ENCODE data around the gene HNRNPA2B1. TPM values are rescaled to one million over a fixed set of nuclear protein-coding genes. Genes with fewer than 3 reads are reported as not detected.

The HNRNPA2B1 gene
- total RNA-seq, 1 donor from 2014 or later, result 398 TPM

- H3K9me3 ChIP-seq (replicated peaks), result no peaks in the 10 kb centered on the region
- DNase-seq, result no peak
- no peak for TF ChIP-seq CTCF (IDR thresholded peaks at IDR 0.05; ENCODE audit: borderline replicate concordance)
- intact Hi-C loops (cut with micrococcal nuclease), result no loop called here
- no peaks in the 10 kb centered on the region for H3K36me3 ChIP-seq
- H3K27ac ChIP-seq (replicated peaks), result no peak overlapping the region
- no peaks in the 10 kb centered on the region for H3K4me1 ChIP-seq
- no peak overlapping the region for H3K4me3 ChIP-seq
- peaks cover 29% of the 10 kb centered on the region for H3K27me3 ChIP-seq (ENCODE audit: low read depth)
Observed at GRCh38 chr7:26233902-26234511, 33.5 kb upstream of the HNRNPA2B1 start.

DNA sequence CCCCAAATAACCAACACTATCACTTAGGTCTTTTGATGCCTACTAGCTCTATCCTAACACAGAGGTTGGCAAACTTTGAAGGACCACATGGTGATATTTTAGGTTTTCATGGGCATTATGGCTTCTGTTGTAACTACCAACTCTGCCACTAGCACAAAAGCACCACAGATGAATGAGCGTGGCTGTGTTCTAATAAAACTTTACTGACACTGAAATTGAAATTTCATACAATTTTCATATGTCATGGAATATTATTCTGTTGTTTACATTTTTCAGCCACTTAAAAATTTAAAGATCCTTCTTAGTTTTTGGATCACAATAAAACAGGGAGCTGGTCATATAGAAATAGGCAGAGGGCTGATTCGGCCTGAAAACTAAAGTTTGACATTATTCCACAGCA, 27.4 kb upstream of the HNRNPA2B1 start:
- Histone ChIP-seq H3K36me3 (no peaks in the 10 kb centered on the region), H3K9me3 (replicated peaks) (no peaks in the 10 kb centered on the region), H3K27me3 (ENCODE audit: low read depth) (peaks cover 20% of the 10 kb centered on the region), H3K4me3 (no peak overlapping the region), H3K4me1 (no peaks in the 10 kb centered on the region), H3K27ac (replicated peaks) (no peak overlapping the region)
- no peak for DNase-seq
- intact Hi-C loops (cut with micrococcal nuclease), result no loop called here
- no peak for TF ChIP-seq CTCF (IDR thresholded peaks at IDR 0.05; ENCODE audit: borderline replicate concordance)

GRCh38 chr7:26224359-26224758, 23.8 kb upstream of the HNRNPA2B1 start:
- DNase-seq, result no peak
- Histone ChIP-seq H3K36me3 (no peaks in the 10 kb centered on the region), H3K4me1 (no peaks in the 10 kb centered on the region), H3K27ac (replicated peaks) (no peak overlapping the region), H3K9me3 (replicated peaks) (no peaks in the 10 kb centered on the region), H3K27me3 (ENCODE audit: low read depth) (peaks cover 19% of the 10 kb centered on the region), H3K4me3 (no peak overlapping the region)
- intact Hi-C loops (cut with micrococcal nuclease), result no loop called here
- TF ChIP-seq CTCF (IDR thresholded peaks at IDR 0.05; ENCODE audit: borderline replicate concordance), result no peak

DNA sequence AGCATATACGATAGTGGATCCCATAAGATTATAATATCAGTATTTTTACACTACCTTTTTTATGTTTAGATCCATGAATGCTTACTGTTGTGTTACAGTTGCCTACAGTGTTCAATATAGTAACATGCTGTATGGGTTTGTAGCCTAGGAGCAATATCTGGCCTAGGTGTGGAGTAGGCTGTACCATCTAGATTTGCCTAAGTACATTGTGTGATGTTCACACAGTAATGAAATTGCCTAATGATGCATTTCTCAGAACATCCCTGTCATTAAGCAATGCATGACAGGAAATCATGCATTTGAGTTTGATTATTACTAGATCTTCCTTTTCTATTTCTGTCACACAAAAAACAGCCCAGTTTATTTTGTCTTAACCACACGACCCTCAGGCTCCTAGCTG, 15.5 kb upstream of the HNRNPA2B1 start:
- DNase-seq, result no peak
- peaks cover 10% of the 10 kb centered on the region for H3K4me1 ChIP-seq
- no peak overlapping the region for H3K4me3 ChIP-seq
- intact Hi-C loops (cut with micrococcal nuclease), result no loop called here
- no peaks in the 10 kb centered on the region for H3K27me3 ChIP-seq (ENCODE audit: low read depth)
- peaks cover 22% of the 10 kb centered on the region for H3K36me3 ChIP-seq
- H3K27ac ChIP-seq (replicated peaks), result no peak overlapping the region
- H3K9me3 ChIP-seq (replicated peaks), result no peaks in the 10 kb centered on the region
- no peak for TF ChIP-seq CTCF (IDR thresholded peaks at IDR 0.05; ENCODE audit: borderline replicate concordance)

DNA sequence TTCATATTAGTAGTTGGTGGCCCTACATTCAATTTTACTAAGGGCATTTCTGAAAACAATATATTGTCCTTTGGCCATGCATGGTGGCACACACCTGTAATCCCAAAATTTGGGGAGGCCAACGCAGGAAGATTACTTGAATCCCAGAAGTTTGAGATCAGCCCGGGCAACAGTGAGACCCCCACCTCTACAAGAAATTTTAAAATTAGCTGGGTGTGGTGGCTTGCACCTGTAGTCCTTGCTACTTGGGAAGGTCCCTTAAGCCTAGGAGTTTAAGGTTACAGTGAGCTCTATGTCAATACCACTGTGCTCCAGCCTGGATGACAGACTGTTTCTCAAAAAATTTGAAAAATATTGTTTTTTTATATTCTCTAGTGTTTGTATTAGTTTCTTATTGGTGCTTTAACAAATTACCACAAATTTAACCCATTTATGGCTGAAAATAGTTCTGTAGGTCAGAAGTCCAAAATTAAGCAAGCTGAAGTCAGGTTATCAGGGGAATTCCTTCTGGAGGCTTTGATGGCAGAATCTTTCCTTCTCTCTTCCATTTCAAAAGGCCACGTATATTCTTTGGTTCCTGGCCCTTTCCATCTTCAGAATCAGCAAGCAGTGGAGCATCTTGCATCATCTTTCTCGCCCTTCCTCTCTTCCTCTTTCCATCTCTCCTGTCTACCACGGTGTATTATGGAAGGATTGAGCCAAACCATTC, 13.4 kb upstream of the HNRNPA2B1 start:
- no peaks in the 10 kb centered on the region for H3K27me3 ChIP-seq (ENCODE audit: low read depth)
- TF ChIP-seq CTCF (IDR thresholded peaks at IDR 0.05; ENCODE audit: borderline replicate concordance), result no peak
- peaks cover 10% of the 10 kb centered on the region for H3K4me1 ChIP-seq
- DNase-seq, result no peak
- H3K27ac ChIP-seq (replicated peaks), result no peak overlapping the region
- intact Hi-C loops (cut with micrococcal nuclease), result no loop called here
- H3K36me3 ChIP-seq, result peaks cover 42% of the 10 kb centered on the region
- H3K9me3 ChIP-seq (replicated peaks), result no peaks in the 10 kb centered on the region
- H3K4me3 ChIP-seq, result no peak overlapping the region
